Left hindlimb (tissue), 1 donor: Measurements from ENCODE around the gene ENTHD1.

Experiments
- DNase-seq: peaks from one replicate; pipeline ENCODE4 v3.0.0-alpha.2; 2018

ENTHD1 gene

DNA sequence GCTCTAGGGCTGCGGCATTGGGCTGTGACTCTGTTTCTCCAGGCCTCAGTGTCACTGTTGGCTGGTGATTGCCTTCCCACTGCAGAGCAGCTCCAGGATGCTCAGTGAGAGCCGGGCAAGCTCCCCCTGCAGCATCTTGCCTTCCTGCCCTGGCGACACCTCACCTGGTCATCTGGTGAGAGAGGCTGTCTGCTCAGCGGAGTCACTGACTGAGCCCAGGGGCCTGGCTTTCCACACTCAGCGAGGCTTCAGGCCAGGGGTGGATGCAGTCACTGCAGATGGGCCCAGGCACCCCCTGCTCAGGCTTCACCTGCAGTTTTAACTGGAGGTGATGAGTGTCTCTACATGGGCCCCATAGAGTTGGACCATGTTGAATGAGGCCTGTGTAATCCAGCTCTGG, 186.2 kb downstream of the ENTHD1 start:
- DNase-seq: no peak

DNA sequence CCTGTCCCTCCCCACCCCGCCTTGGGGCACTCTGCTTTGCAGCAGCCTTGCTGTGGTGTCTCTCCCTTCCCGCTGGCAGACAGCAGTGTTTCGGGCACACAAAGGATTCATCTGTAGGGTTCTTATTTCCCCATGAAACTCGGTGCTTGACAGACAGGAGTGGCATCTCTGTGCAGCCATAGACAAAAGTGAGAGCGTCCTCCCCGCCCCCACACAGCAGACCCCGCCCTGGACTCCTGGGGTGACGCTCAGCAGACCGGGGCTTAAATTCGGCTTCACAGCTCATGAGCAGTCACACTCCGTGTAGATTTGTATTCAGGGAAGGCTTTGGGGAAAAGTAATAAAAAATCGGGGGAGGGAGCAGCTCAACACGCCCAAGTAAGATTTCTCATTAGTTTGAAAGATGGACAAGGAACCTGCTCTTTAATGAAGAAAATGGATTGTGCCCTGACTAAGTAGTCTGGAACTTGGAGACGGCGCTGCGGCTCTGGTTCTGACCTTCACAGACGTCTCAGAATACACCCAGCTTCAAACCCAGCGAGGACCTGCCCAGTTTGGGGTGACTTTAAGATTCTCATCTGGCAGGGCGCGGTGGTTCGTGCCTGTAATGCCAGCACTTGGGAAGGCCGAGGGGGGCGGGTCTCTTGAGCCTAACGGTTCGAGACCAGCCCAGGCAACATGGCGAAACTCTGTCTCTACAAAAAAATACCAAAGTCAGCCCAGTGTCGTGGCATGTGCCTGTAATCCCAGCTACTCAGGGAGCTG, 187.0 kb downstream of the ENTHD1 start:
- no peak for DNase-seq

DNA sequence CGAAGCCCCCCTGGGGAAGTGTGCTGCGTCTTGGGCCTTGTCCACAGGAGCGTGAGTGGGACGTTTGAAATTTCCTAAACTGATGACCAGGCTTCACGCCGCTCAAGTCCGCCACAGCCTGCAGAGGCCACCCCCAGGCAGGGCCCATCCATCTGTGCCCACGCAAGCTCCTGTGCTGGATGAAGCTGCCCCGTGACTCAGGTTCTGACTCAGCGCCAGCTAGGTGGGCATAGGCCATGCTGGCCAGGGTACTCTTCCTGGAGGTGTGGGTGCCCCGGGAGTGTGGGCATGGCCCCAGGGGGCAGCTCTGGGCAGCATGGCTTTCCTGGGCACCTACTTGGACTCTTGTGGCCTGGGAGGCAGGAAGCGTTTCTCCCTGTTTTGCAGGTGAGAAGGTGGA, 188.2 kb downstream of the ENTHD1 start:
- no peak for DNase-seq

DNA sequence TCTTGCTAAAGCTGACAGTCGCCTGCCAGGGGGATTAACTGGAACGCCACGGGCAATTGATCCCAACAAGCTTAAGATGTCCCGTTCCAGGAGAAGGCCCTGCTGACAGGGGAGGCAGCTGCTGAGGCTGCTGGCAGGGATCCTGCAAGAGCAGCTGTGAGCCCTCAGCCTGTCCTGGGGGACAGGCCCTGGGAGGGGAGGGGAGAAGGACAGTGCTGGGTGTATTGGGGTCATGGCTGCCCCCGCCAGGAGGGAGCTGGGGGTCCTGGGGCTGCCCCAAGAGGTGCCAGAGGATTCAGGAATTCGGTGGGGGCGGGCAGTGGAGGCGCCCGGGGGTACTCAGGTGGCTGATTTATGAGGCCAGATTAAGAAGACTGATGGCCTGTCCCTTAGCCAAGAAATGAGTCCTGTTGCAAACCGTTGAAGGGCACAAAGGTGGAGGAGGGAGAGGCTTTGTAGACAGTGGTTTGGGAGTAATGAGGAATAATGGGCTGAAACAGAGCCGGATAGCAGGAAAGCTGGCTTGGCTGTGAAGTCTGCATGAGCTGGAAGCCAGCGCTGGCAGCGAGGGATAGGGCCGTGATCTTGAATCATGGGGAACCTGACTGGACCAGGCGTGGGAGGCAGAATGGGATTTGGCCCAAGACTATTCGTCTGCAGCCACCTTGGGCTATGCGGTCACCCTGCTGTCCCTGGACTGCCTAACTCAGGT, 189.5 kb downstream of the ENTHD1 start:
- DNase-seq: peak; percentile 80

DNA sequence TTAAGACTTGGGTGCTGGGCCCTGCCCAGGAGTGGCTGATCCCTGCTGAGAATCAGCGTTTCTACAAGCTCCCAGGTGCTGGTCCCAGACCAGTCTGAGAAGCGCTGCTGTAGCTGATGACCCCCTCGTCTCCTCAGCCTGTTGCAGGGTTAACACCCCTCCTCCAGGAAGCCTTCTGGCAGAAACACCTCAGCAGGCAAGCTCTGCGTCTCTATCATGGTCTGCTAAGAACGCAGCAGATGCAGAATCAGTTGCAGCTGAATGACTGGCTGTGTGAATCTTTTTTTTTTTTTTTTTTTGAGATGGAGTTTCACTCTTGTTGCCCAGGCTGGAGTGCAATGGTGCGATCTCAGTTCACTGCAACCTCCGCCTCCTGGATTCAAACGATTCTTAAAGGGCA, 190.5 kb downstream of the ENTHD1 start:
- no peak for DNase-seq

DNA sequence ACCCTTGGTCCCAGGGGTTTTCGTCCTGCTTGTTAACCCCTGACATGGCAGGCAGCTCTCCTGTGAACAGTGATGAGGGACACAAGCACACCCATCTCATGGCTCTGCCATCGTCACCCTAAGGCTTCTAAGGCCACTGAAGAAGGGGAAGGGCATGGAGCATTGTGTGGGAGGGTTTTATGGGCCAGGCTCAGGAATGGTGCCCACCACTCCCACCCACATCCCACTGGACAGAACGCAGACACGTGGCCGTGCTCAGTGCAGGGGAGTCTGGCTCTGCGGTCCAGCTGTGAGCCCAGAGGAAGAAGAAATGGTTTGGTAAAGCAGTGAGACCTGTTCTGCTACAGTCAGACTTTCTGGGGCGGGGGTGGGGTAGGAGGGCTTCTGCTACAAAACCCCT, 193.0 kb downstream of the ENTHD1 start:
- DNase-seq: no peak

DNA sequence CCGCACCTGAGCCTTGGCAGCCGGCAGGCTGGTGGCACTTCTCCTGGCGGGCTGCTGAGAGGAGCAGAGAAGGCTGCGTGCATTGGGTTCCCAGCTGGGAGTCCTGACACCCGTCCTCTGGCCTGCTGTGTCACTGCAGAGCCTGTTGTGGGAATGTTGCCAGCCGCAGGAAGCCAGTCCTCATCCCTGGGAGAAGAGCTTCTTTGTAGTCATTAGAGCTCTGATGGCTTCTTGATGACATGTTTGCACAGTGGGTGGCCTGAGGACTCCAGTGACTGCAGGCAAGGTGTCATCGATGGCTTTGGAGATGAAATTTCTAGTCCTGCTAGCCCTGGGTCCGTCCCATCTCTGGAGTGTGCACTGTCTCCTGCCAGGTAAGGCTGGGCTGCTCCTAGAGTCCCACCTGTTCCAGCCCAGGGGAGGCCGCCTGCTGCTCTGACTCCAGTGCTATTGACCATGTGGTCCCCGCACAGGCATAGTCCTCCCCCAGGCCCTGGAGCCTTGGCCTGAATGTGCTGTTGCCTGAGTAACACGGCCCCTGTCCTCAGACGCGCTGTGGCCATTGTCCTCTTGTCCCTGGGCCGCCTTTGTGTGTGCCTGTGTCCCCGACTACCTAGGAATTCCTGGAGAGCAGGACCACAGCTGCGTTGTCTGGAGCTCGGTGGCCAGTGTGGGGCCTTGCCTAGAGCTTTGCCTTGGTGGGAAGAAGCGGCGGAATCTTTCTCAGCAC, 193.8 kb downstream of the ENTHD1 start:
- DNase-seq: no peak

DNA sequence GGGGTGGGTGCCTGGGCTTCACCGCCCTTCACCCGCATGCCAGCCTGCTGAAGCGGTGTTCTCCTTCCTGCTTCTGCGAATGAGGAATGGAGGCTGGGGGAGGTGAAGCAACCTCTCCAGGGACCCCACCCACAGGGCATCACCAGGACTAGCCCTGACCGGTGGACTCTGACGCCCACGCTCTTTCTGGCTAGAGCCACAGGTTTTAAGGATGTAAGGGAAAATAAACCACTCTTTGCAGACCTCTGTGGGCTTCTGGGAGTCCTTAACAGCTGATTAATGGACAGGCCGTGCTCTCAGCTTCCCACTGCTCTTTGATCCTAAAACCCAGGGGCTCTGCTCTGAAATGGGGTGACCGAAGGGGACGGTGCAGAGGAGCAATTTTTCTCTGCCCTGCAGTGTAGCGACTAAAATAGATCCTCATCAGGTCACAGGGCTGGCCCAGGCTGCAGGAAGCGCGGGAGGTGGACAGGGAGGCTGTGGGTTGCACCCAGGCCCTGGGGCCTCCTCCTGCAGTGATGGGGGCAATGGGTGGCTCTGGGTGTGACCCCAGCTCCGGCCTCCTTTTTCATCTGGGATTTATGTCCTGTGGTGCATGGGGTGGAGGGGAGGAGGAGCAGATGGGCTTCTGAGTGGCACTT, 195.7 kb downstream of the ENTHD1 start:
- no peak for DNase-seq

DNA sequence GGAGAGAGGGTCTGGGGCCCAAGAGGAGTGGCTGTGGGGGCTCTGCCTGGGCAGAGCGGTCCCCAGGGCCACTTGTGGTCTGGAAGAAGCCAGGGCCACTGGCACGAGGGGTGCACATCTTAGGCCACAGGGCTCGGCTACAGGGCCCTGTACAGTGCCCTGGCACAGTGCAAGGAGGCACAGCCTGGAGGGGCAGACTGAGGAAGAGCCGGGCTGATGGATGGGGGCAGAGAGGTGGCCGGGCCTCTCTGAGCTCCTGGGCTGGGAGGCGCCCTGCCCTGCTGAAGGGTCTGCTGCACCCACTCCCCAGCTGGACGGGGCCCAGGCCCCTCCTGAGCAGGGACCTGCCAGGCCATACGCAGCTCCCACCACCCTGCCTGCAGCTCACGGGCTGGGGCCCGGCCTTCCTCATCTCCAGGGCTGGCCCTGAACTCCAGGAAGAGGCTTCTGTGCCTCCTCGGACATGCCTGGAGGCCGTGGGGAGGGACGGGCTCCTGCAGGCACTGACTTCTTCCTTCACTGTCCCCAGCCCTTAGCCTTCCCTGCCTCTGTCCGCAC, 199.5 kb downstream of the ENTHD1 start:
- DNase-seq: no peak
